Inflammatory macrophage (primary cell): ENCODE data around the gene TRAPPC14.

Experiments
- DNase-seq, 2 donors: peaks; one replicate each; pipeline ENCODE4 v3.0.0-alpha.2; 2020 to 2022

TRAPPC14 gene

GRCh38 chr7:100173806-100174495, 15.4 kb upstream of the TRAPPC14 start:
- DNase-seq, result no peak

DNA sequence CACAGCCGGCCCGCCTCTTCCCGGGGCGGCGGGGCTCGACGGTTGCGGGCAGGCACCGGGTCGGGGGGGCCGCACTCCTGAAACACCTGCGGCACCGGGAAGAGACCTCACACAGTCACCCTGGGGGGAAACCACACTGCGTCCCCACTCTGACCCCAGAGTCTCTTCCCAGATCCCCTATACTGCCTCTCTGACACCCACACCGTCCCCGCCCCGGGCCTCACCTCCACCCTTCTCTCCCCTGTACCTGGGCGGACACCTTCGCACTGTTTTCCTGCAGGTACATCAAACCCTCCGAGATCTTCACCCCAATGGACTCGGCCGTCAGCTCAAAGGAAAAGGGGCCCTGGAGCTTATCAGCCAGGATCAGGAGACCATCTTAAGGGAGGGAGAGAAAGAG, 13.3 kb upstream of the TRAPPC14 start:
- DNase-seq, result no peak

DNA sequence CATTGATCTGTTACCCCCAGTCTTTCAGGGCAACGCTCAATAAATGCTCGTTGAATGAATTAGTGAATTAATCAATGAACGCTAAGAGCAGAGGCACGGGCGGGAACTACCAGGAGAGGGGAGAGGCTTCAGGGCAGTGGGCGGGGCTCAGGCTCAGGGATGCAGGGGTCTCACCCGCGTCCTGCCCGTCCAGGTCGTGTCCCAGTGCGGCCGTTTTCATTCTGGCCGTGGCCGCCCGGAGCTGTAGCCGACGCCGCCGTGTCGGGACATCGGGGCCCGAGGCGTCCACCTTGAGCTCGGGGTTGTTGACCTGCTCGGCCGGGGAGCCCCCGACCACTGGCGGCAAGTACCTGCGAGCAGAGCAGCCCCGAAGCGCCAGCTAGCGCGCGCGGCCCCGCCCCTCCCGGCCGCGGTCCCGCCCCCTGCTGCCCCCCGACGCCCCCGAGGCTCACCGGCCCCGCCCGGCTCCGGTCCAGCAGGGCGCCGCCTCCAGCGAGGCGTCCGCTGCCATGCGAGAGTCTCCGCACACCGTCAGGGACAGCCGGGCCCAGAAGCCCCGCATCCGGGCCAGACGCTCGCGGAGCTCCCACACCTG, 12.7 kb upstream of the TRAPPC14 start:
- no peak for DNase-seq

DNA sequence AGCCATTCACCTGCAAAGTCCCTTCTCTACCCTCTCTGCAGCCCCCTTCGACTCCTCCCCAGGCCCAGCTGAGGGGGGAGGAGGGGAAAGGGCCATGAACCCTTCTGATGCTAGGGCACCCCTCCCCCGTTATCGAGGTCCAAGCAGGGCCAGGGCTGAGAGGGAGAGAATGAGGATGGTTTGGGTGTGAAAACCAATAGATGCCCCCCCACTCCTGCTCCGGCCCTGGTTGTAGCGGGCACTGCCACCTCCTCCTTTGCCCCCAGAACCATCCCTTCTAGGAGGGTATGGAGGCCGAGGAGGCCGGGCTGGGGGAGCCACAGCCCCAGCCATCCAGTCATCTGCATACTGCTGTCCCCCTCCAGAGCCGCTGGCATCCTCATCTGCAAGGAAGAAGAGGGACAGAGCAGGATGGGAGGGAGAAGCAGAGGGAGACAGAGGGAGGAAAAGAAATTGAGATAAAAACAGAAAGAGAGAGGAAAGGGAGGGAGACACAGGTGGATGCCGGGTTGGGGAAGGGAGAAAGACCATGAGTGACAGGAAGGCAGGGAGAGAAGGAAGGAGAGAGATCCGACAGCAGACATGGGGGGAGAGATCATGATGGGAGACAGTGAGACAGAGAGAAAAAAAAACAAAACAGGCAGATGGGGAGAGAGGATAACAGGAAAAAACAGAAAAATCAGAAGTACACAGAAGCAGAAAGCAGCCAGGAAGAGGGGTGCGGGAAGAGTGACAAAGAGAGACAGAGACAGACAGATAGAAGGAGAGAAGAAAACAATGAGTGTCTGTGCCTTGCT, 11.8 kb upstream of the TRAPPC14 start:
- DNase-seq, result no peak

DNA sequence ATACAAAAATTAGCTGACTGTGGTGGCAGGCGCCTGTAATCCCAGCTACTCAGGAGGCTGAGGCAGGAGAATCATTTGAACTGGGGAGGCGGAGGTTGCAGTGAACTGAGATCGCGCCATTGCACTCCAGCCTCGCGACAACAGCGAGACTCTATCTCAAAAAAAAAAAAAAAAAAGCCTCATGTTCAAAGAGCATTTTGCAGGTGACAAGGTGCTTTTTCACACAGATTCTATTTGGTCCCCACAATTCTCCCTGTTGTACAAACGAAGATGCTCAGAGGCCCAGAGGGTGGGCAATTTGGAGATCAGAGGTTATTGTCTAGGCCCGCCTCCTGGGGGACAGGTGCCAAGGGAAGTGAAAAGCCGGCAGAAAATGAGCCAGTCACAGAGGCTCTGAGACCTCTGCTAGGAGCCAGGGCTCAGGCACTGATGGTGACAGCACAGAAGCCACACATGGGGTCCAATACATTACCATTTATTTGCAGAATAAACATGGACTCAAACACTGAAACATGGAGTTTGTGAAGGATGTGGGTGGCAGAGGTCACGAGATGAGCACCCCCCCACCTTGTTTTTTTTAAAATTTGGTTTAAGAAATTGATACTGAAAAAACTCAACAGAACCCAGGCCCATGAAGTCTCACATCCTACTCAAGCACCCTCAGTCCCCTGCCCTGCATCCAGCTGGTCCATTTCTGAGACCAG, 10.8 kb upstream of the TRAPPC14 start:
- DNase-seq, result no peak

DNA sequence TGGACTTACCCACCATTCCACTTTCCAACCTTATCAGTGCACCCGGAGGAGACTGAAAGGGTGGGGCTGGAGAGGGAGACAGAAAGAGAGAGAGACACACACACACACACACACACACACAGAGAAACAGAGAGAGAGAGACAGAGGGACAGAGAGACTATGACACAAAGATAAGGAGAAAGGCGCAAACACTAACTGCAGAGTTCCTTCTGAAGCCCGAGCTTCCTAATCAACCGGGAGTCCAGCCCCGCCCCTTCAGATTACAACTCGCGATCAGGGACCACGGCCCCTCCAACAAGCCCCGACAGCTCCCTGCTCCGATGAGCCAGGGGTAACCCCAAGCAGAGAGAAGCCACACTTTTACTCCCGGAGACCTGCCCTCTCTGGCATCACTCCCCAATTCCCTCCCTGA, 9.4 kb upstream of the TRAPPC14 start:
- DNase-seq, result no peak

DNA sequence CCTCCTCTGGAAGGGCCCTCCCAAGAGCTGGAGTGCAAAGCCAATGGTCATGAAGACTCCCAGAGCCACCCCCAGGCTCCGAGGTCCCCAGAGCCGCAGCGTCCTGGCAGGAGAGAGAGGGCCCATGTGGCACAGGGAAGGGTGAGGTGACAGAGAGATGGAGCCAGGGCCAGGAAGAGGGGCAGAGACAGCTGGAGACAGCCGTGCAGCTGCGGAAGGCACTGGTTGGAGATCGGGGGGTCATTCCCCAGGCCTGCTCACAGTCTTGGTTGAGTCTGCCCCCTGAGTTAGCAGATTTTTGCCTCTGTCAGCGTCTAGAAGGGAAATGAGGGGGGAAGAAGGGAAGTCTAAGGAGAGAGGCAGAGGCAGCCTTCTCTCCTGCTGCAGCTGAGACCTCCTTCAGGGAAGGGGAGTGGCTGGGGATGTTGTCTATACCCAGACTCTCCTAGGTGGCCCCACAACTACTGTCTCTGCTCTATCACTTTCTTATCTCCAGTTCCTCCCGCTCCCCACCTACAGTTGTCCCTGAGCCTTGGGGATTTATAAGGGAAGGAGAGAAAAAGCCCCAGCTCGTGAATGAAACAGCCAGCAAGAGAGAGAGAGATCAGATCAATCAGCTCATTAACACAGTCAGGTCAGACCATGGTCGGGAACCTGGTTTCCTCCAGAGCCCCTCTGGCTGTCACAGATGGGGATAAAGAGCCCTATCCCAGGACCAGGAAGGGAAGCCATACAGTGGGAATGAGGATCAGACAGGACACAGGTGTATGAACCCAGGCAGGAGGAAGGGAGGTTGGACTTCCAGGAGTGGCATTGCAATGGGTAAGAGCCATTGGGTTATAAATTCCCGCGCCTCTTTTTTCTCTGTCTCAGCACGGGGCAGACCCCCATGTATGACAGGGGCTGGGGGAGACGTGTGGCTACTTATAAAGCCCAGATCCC, 8.7 kb upstream of the TRAPPC14 start:
- DNase-seq, result no peak

GRCh38 chr7:100166317-100166940, 7.9 kb upstream of the TRAPPC14 start:
- no peak for DNase-seq

GRCh38 chr7:100163871-100164270, 5.3 kb upstream of the TRAPPC14 start:
- no peak for DNase-seq

- DNase-seq, result no peak
These were observed 4.5 kb upstream of the TRAPPC14 start for GRCh38 chr7:100163006-100163531.

GRCh38 chr7:100160067-100160466, 1.5 kb upstream of the TRAPPC14 start:
- no peak for DNase-seq

- DNase-seq, result peak; percentile 20 to 26
These were observed 638 bp upstream of the TRAPPC14 start for GRCh38 chr7:100159099-100159623.

DNA sequence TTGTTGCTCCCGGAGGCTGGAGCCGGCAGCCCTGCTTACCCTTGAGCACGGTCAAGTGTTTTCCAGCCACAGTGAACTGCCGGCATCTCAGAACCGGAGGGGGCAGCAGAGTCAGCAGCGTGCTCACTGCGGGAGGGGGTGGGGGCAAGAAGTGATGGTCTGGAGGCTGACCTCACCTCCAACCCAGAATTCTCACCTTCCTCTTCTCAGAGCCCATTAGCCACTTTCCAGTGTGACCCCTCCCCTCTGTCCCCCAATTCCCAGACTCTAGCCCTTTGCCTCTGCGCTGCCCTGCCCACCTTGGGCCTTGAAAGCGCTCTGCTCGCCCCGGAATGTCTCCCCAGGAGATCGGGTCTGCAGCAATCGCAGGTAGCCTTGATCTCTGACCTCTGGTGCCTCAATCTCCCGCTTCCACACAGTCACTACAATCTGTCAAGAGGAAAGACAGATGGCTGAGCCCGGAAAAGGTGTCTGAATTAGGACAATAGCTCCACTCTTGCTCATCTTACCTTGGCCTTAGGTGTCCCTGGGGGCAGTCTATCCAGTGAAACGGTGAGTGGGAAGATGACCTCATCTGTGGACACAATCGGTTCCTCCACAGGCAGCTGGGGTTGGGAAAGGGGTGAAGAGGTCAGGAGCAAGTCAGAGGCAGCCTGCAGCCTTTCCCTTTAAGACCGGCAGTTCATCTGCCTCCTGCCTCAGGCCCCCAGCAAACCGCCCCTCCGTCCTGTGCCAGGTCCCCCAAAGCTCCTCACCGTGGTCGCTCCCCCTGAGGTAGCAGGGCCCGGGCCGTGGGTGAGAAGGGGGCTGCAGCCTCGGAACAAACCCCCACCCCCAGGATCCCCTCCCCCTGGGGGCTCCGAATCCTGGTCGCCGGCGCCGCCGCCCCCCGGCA, 942 bp downstream of the TRAPPC14 start:
- peak; percentile 69 to 86 for DNase-seq

DNA sequence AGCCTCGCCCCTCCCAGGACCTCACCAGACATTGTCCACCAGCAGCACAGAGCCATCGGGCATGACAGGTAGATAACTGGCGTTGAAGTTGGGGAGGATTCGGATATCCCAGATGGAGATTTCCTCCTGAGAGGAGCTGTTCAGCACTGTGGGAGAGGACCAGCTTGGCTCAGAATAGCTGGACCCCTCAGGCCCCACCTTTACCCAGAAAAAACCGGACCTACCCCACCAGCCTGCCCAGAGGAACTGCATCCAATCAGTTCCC, 1.5 kb downstream of the TRAPPC14 start:
- DNase-seq, result no peak

DNA sequence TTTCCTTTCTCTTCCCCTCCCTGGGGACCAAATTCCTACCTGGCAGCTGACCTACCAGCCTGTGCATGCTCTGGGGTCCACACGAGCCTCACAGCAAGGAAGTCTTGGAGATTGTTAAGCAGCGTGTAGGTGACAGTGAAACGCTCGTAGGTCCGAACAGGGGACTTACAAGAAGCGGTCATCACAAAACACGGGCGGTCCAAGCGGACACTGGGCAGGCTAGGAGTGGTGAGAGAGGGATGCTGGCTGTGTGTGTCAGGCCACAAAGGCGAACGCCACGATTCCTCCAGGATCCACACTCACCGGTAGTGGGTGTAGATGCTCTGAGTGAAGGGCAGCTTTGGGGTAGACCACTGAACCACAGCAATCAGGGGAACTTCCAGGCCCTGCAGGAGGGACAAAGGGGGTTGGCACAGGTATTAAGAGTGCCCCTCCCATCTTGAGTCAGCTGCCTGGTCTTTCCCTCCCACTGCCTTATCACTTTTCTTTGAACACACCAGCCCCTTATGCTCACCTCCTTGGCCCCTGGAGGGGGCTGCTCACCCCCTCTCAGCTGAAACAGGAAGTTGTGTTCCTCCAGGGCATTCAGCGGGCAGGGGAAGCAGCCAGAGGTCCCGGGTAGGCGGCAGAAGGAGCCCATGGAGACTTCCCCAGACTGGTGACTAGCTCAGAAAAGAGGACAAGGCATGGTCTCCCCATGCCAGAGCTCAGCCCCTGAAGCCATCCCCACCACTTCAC, 2.0 kb downstream of the TRAPPC14 start:
- peak; percentile 56 to 77 for DNase-seq

- DNase-seq, result no peak
These were observed 2.8 kb downstream of the TRAPPC14 start for GRCh38 chr7:100155553-100156317.

- DNase-seq, result peak in 1 of 2 donors; percentile 25
These were observed 3.7 kb downstream of the TRAPPC14 start for GRCh38 chr7:100154651-100155491.
